HepG2 (cell line): ENCODE results near the gene ADI1. TPM values are rescaled to one million over a fixed set of nuclear protein-coding genes. Genes with fewer than 3 reads are reported as not detected.

Experiments used
- EEA1 ChIP-seq: sonication (generic); formaldehyde crosslinking; IDR thresholded peaks from 2 replicates; pipeline ENCODE4 v1.5.1; 2020; ENCODE audit warnings: mild to moderate bottlenecking, missing genetic modification reagents, borderline replicate concordance
- FOXP4 ChIP-seq: sonication (generic); formaldehyde crosslinking; IDR thresholded peaks from 2 replicates; pipeline ENCODE4 v1.4.0; 2020; ENCODE audit warnings: missing genetic modification reagents
- GTF3A ChIP-seq: sonication (generic); formaldehyde crosslinking; conservative IDR thresholded peaks from 2 replicates; pipeline ENCODE4 v1.4.0; 2020; ENCODE audit warnings: mild to moderate bottlenecking, missing genetic modification reagents
- HIVEP1 ChIP-seq: sonication (generic); formaldehyde crosslinking; IDR thresholded peaks from 2 replicates; pipeline ENCODE4 v1.4.0; 2020; ENCODE audit warnings: mild to moderate bottlenecking, missing genetic modification reagents
- ISX ChIP-seq: sonication (generic); formaldehyde crosslinking; conservative IDR thresholded peaks from 2 replicates; pipeline ENCODE4 v1.5.0; 2020; ENCODE audit warnings: missing genetic modification reagents
- MLLT10 ChIP-seq: sonication (generic); formaldehyde crosslinking; IDR thresholded peaks from 2 replicates; pipeline ENCODE4 v1.4.0; 2020; ENCODE audit warnings: missing genetic modification reagents
- MLX ChIP-seq: IDR thresholded peaks from 2 replicates; pipeline ENCODE4 v1.6.1; 2016
- NFKB2 ChIP-seq: sonication (generic); formaldehyde crosslinking; IDR thresholded peaks from 2 replicates; pipeline ENCODE4 v1.4.0; 2020; ENCODE audit warnings: missing genetic modification reagents, borderline replicate concordance
- NR2F2 ChIP-seq: IDR thresholded peaks from 2 replicates; pipeline ENCODE4 v1.6.1; 2012; ENCODE audit warnings: low read depth, inconsistent platforms, borderline replicate concordance
- POGZ ChIP-seq: sonication (generic); formaldehyde crosslinking; IDR thresholded peaks from 2 replicates; pipeline ENCODE4 v1.4.0; 2020; ENCODE audit warnings: mild to moderate bottlenecking, missing genetic modification reagents
- PTBP1 ChIP-seq: fragments of 200-400 bp; formaldehyde crosslinking; IDR thresholded peaks from 2 replicates; pipeline ENCODE4 v1.6.1; 2018; ENCODE audit warnings: low read length, low read depth; ENCODE audit not compliant: poor library complexity, severe bottlenecking
- RNF219 ChIP-seq: sonication (generic); formaldehyde crosslinking; IDR thresholded peaks from 2 replicates; pipeline ENCODE4 v1.5.0; 2020; ENCODE audit warnings: mild to moderate bottlenecking, missing genetic modification reagents
- SRY ChIP-seq: sonication (generic); formaldehyde crosslinking; IDR thresholded peaks from 2 replicates; pipeline ENCODE4 v1.8.0; 2022; ENCODE audit warnings: mild to moderate bottlenecking, missing genetic modification reagents
- TERF1 ChIP-seq: sonication (generic); formaldehyde crosslinking; IDR thresholded peaks from 2 replicates; pipeline ENCODE4 v1.8.0; 2022; ENCODE audit warnings: mild to moderate bottlenecking, missing genetic modification reagents, moderate library complexity
- ZBTB43 ChIP-seq: sonication (generic); formaldehyde crosslinking; conservative IDR thresholded peaks from 2 replicates; pipeline ENCODE4 v1.4.0; 2020; ENCODE audit warnings: missing genetic modification reagents
- ZMAT5 ChIP-seq: sonication (generic); formaldehyde crosslinking; IDR thresholded peaks from 2 replicates; pipeline ENCODE4 v1.5.0; 2020; ENCODE audit warnings: mild to moderate bottlenecking, low read depth, missing genetic modification reagents, borderline replicate concordance
- ZNF34 ChIP-seq: sonication (generic); formaldehyde crosslinking; IDR thresholded peaks from 2 replicates; pipeline ENCODE4 v1.4.0; 2020; ENCODE audit warnings: mild to moderate bottlenecking, missing genetic modification reagents, borderline replicate concordance
- ZNF652 ChIP-seq: IDR thresholded peaks from 2 replicates; pipeline ENCODE4 v1.6.1; 2016; ENCODE audit warnings: low read depth, borderline replicate concordance
- ZNF737 ChIP-seq: sonication (generic); formaldehyde crosslinking; IDR thresholded peaks from 2 replicates; pipeline ENCODE4 v1.5.0; 2020; ENCODE audit warnings: missing genetic modification reagents, mild to moderate bottlenecking, borderline replicate concordance
- ZNF83 ChIP-seq: sonication (generic); formaldehyde crosslinking; IDR thresholded peaks from 2 replicates; pipeline ENCODE4 v1.4.0; 2020; ENCODE audit warnings: missing genetic modification reagents, mild to moderate bottlenecking, borderline replicate concordance
- ZSCAN12 ChIP-seq: sonication (generic); formaldehyde crosslinking; IDR thresholded peaks from 2 replicates; pipeline ENCODE4 v1.9.0; 2021; ENCODE audit warnings: mild to moderate bottlenecking, missing genetic modification reagents
- polyA plus RNA-seq, 8 experiments: library from polyadenylated mRNA; depleted of rRNA in 3 of 8; stranded (reverse) in 7 of 8; unstranded in 1 of 8; fragments of >200 nt; fragmentation: Illumina TruSeq in 4 of 8; extraction: Trizol in 4 of 8; gene quantifications; 2 replicates each; pipeline versions ENCODE4 v1.2.1 to v1.2.3, GENCODE V29; 2011 to 2016; ENCODE audit warnings: low read depth in 4 of 8, missing spikeins in 1 of 8, mixed read lengths in 1 of 8; ENCODE audit not compliant: insufficient read depth in 1 of 8
- total RNA-seq, 5 experiments: library from RNA; depleted of rRNA; stranded (reverse); fragments of >200 nt; fragmentation: Illumina TruSeq; extraction: Trizol; gene quantifications; 2 replicates each; pipeline ENCODE4 v1.2.3, GENCODE V29; 2016; ENCODE audit warnings: low read depth in 1 of 5

The ADI1 gene
- total and polyA plus RNA-seq, 2 of the 13 experiments (the other 11 are each of a cell fraction or from before 2014, with no cell fraction given), result 28.7 to 123 TPM

GRCh38 chr2:3465844-3466481, 53.4 kb downstream of the ADI1 start (continued):
- TF ChIP-seq ISX (no peak), PTBP1 (peak; percentile 1), ZNF83 (CRISPR knock-in tag) (no peak), MLLT10 (CRISPR knock-in tag) (no peak), ZBTB43 (CRISPR knock-in tag) (peak; percentile 73), NFKB2 (CRISPR knock-in tag) (no peak; the same call in 1 of the 2 replicates), TERF1 (no peak), ZMAT5 (no peak), POGZ (CRISPR knock-in tag) (peak; percentile 81), ZNF652 (CRISPR knock-in tag) (peak; percentile 48; the same call in 1 of the 2 replicates), EEA1 (CRISPR knock-in tag) (no peak), SRY (CRISPR knock-in tag) (no peak), ZNF34 (CRISPR knock-in tag) (no peak), ZNF737 (CRISPR knock-in tag) (no peak), HIVEP1 (CRISPR knock-in tag) (no peak; the same call in 1 of the 2 replicates), FOXP4 (peak; percentile 72), NR2F2 (peak; percentile 76), RNF219 (CRISPR knock-in tag) (no peak), ZSCAN12 (no peak), GTF3A (CRISPR knock-in tag) (no peak), MLX (CRISPR knock-in tag) (peak; percentile 74; the same call in 1 of the 2 replicates)
